Activated naive CD4-positive, alpha-beta T cell treated with anti-CD3 and anti-CD28 coated beads, Interleukin-2, amount 50 U/mL, for 72 hours (primary cell): ENCODE measurements around the gene PRM2. TPM values are rescaled to one million over a fixed set of nuclear protein-coding genes. Genes with fewer than 3 reads are reported as not detected.

Source experiments
- ATAC-seq, 2 donors: fragments of 150-1000 bp; cut with Tn5 transposase; 2 replicates each; pipeline ENCODE4 v1.10.0; 2021; ENCODE audit warnings: mild to moderate bottlenecking in 2 of 2, moderate library complexity in 2 of 2
- DNase-seq, 2 donors: peaks; one replicate each; pipeline ENCODE4 v3.0.0; 2021 to 2022; ENCODE audit warnings: low spot score in 2 of 2
- H3K27ac Mint-ChIP-seq, 2 donors: one replicate each; pipeline ENCODE4 v1.8.0; 2022; ENCODE audit warnings: mild to moderate bottlenecking in 2 of 2, mixed read lengths in 2 of 2
- H3K36me3 Mint-ChIP-seq, 2 donors: one replicate each; pipeline ENCODE4 v1.8.0; 2022; ENCODE audit warnings: mixed read lengths in 2 of 2
- H3K9me3 Mint-ChIP-seq, 2 donors: one replicate each; pipeline ENCODE4 v1.8.0; 2022; ENCODE audit warnings: mixed read lengths in 2 of 2
- total RNA-seq, 2 donors: library from RNA; stranded (reverse); gene quantifications; one replicate each; pipeline ENCODE4 v1.2.3, GENCODE V29; 2022

PRM2 gene
- total RNA-seq, 2 donors from 2014 or later, result not detected

DNA sequence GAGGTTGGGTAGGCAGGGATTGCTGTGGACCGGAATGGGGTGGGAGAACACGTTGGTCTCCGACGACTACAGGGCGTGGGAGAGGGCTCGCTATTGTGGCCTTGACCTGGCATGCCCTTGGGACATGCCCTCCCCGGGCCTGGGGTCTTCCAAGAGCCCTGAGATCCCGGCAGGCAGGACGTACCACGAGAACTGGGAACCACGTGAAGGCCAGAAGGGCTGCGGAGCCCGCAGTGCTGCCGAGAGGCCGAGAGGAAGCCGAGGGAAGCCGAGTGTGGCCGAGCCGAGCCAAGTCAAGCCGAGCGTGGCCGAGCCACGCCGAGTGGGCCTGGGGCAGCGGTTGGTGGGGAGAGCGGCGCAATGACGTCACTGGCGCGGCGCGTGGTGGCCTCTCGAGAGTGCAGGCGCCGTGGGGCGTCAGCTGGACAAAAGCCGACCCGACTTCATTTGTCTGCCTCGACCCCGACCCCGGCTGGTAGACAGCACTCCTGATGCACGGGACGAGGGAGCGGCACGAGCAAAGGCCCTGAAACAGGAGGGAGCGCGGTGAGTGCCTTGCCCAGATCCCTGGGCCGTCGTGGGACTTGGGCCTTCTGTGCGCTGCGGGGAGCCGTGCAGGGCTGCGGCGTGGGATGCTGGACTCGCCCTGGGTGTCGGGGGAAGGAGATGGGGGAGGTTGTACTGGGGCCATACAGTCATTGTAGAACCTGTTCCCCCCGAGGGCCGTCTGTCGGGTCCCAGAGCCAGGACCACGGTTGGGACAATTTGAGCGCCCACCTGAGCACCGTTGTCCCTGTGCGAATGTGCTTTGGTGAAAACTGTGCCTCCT is 26.8 kb downstream of the PRM2 start:
- DNase-seq (no peak), ATAC-seq (no peak)
- Mint-ChIP-seq H3K36me3 (peaks cover 27 to 47% of the 10 kb centered on the region in 2 donors), H3K27ac (peak overlapping the region; percentile 26 to 97), H3K9me3 (no peaks in the 10 kb centered on the region)

- DNase-seq (no peak), ATAC-seq (no peak)
- Mint-ChIP-seq H3K9me3 (no peaks in the 10 kb centered on the region), H3K36me3 (peaks cover 16 to 34% of the 10 kb centered on the region in 2 donors), H3K27ac (peak overlapping the region in 1 of 2 donors; percentile 97)
Measured at GRCh38 chr16:11248133-11248532, 28.1 kb downstream of the PRM2 start.

GRCh38 chr16:11245988-11246387 is 30.3 kb downstream of the PRM2 start:
- DNase-seq (no peak), ATAC-seq (peak; percentile 18 to 64)
- H3K9me3 Mint-ChIP-seq, result no peaks in the 10 kb centered on the region
- H3K36me3 Mint-ChIP-seq, result peaks cover 0 to 18% of the 10 kb centered on the region in 2 donors
- H3K27ac Mint-ChIP-seq, result peak overlapping the region in 1 of 2 donors; percentile 97

DNA sequence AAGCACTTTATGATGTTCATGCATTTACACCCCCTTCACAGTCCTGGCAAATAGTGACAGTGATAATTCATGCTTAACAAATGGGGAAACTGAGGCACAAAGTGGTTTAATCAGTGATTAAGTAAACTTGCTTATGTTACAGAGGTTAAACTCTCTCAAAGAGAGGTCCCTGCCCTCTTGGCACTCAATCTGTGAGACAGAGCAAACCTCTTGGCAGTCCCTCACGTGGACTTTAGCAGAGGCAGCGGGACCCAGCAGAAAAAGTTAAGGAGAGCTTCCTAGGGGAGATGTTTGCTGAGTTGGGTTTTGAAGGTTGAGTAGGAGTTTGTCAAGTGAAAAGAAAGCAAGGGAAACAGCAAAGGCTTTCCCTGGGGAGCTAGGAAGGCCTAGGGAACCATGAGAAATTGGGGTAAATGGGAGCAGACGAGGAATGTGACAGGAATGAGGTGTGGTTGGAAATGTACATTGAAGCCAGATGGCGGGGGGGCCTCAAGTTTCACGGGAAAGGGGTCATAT is 31.0 kb downstream of the PRM2 start:
- DNase-seq (no peak), ATAC-seq (no peak)
- Mint-ChIP-seq H3K36me3 (peaks cover 0 to 11% of the 10 kb centered on the region in 2 donors), H3K27ac (peak overlapping the region in 1 of 2 donors; percentile 97), H3K9me3 (no peaks in the 10 kb centered on the region)

DNA sequence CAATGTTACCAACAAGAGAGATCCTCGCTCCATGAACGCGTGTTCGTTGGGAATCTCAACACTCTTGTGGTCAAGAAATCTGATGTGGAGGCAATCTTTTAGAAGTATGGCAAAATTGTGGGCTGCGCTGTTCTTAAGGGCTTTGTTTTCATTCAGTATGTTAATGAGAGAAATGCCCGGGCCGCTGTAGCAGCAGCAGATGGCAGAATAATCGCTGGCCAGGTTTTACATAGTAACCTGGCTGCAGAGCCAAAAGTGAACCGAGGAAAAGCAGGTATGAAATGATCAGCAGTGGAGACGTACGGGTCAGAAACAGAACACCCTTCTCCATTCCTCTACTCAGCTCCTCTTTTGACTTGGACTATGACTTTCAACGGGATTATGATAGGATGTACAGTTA is 33.6 kb downstream of the PRM2 start:
- Mint-ChIP-seq H3K36me3 (peaks cover 0 to 5% of the 10 kb centered on the region in 2 donors), H3K9me3 (no peaks in the 10 kb centered on the region), H3K27ac (no peak overlapping the region)
- DNase-seq (no peak), ATAC-seq (no peak)

DNA sequence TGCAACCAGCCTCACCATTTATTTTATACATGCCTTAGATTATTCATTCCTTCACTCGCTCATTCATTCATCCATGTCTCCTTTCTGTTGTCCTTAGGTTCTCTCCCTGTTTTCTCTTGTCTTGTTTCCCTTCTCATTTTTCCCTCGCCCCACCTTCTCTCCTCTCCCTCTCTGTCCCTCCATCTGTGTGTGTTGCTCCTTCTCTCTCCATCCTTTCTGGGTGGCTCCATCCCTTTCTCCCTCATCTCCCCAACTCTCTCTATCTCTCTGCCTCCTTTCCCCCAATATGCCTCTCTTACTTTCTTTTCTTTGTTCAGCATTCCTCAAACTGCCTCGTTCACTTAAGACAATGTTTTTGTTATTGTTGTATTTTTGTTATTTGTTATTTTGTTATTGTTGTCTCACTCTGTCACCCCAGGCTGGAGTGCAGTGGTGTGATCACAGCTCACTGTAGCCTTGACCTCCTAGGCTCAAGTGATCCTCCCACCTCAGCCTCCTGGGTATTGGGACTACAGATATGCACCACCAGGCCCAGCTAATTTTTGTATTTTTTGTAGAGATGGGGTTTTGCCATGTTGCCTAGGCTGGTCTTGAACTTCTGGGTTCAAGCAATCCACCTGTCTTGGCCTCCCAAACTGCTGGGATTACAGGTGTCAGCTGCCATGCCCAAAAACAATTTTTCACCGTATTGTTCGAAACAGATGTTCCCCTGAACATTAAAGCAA is 34.6 kb downstream of the PRM2 start:
- DNase-seq (no peak), ATAC-seq (no peak)
- no peak overlapping the region for H3K27ac Mint-ChIP-seq
- no peaks in the 10 kb centered on the region for H3K36me3 Mint-ChIP-seq
- no peaks in the 10 kb centered on the region for H3K9me3 Mint-ChIP-seq

DNA sequence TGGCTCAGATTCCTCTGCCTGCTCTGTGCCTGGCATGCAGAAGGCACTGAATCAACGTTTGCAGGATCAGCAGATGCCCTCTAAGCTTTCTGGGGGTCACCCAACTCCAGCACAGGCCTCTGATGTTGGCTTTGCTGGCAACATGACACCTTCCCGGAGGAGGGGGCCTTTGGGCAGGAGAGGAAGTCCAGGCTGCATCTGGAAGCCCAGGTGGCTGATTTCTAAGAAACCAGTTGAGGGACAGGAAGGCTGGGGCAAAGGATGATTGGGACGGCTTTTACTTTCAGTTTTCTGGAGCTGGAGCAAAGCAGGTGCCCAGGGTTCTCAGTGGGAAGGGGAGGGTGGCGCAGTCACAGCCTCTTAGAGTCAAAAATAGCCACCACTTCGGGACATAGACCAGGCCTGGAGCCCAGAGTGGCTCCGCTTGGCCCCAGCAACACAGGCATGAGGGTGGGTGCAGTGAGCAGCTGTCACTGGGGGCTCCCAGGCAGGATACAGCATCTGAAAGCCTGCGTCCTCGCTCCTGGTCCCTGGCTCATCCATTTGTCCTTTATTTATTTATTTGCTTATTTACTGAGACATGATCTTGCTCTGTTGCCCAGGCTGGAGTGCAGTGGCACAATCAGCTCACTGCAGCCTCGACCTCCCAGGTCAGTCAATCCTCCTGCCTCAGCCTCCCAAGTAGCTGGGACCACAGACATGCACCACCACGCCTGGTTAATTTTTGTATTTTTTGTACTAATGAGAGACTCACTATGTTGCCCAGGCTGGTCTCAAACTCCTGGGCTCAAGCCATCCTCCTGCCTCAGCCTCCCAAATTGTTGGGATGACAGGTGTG is 35.4 kb downstream of the PRM2 start:
- H3K9me3 Mint-ChIP-seq, result no peaks in the 10 kb centered on the region
- H3K36me3 Mint-ChIP-seq, result no peaks in the 10 kb centered on the region
- H3K27ac Mint-ChIP-seq, result peak overlapping the region in 1 of 2 donors; percentile 91
- no peak for DNase-seq
- ATAC-seq, result peak; percentile 47 to 55

GRCh38 chr16:11239644-11240632 is 36.3 kb downstream of the PRM2 start:
- no peaks in the 10 kb centered on the region for H3K9me3 Mint-ChIP-seq
- H3K27ac Mint-ChIP-seq, result peak overlapping the region in 1 of 2 donors; percentile 91
- ATAC-seq (peak in 1 of 2 donors; percentile 30), DNase-seq (no peak)
- no peaks in the 10 kb centered on the region for H3K36me3 Mint-ChIP-seq

DNA sequence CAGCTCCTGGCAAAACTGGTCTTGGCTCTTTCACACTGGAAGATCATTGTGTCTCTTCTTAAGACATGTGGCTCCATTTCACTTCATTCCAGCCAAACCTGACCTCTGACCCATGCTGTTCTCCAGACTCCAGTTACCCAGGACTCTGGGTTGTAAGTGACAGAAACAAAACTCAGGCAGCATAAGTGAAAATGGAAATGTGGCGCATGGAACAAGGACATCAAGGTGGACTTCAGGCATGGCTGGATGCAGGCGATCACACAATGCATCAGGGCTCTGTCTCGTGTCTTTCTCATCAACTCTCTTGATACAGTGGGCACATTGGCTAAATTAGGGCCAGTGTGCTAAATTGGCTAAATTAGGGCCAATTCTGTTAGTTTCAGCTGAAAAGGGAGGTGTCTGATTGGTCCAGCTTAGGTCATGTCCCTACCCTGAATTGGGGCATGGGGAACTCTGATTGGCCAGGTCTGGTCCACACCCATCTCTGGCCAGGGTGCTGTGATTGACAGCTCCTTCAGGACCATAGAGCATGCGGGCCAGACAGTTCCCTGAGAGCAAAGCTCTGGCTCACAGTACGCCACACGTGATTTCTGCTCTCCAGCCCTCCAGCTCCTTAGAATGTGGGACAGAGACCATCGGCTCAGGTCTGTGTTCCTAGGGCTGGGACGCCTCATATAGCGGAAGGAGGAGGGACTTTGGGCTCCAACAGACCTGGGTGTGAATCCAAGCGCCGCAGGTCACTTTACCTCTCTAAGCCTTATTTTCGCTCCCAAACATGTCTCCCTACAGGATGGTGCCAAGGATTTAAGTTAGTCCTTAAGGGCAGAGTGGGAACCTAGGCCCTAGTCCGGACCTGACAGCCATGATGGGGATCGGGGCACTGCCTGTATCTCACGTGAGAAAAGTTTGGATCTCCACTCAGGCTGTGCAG is 37.7 kb downstream of the PRM2 start:
- H3K36me3 Mint-ChIP-seq, result no peaks in the 10 kb centered on the region
- H3K9me3 Mint-ChIP-seq, result no peaks in the 10 kb centered on the region
- ATAC-seq (no peak), DNase-seq (no peak)
- no peak overlapping the region for H3K27ac Mint-ChIP-seq

- H3K27ac Mint-ChIP-seq, result peak overlapping the region in 1 of 2 donors; percentile 79
- no peaks in the 10 kb centered on the region for H3K9me3 Mint-ChIP-seq
- ATAC-seq (no peak), DNase-seq (no peak)
- peaks cover 0 to under 1% of the 10 kb centered on the region in 2 donors for H3K36me3 Mint-ChIP-seq
Measured at GRCh38 chr16:11236461-11237254, 39.6 kb downstream of the PRM2 start.

DNA sequence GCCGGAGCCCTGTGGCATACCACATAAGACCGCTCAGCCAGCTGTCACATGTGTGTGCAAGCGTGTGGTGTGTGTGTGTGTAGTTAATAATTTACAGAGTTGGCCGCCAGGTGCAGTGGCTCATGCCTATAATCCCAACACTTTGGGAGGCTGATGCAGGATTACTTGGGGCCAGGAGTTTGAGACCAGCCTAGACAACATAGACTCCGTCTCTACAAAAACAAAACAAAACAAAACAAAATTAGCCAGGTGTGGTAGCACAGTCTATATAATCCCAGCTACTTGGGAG is 40.6 kb downstream of the PRM2 start:
- peaks cover 0 to 6% of the 10 kb centered on the region in 2 donors for H3K36me3 Mint-ChIP-seq
- H3K9me3 Mint-ChIP-seq, result no peaks in the 10 kb centered on the region
- ATAC-seq (no peak), DNase-seq (no peak)
- H3K27ac Mint-ChIP-seq, result peak overlapping the region in 1 of 2 donors; percentile 100

DNA sequence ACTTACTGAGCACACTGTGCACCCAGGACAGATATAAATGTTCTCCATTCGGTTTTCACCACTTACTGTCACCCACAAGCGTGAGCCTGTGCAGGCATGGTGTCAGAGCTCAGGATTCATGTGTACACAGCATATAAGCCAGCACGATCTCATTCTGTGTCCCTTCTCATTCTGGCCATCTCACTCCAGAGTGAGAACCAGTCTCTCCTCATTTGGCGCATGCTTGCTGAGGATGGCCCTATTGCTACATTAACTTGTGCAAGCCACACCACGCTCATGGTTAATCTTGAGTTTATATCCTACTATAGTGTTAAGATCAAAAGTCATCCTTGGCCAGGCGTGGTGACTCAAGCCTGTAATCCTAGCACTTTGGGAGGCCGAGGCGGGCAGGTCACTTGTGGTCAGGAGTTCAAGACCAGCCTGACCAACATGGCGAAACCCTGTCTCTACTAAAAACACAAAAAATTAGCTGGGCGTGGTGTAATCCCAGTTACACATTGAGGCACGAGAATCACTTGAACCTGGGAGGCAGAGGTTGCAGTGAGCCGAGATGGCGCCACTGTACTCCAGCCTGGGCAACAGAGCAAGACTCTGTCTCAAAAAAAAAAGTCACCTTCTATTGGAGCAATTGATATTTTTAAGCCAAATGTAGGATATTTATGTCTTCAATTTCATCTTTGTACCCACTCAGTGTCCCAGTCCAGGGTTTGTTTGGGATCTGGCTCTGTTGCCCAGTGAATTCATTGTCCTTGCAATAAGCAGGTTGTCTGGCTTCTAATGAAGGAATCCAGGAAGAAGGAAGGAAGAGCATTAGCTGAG is 41.2 kb downstream of the PRM2 start:
- H3K27ac Mint-ChIP-seq, result peak overlapping the region; percentile 51 to 100
- H3K9me3 Mint-ChIP-seq, result no peaks in the 10 kb centered on the region
- ATAC-seq (no peak), DNase-seq (no peak)
- peaks cover 0 to 6% of the 10 kb centered on the region in 2 donors for H3K36me3 Mint-ChIP-seq

- peak overlapping the region; percentile 99 to 100 for H3K27ac Mint-ChIP-seq
- peak; percentile 74 to 87 for DNase-seq
- no peaks in the 10 kb centered on the region for H3K9me3 Mint-ChIP-seq
- ATAC-seq, result peak; percentile 63 to 65
- H3K36me3 Mint-ChIP-seq, result peaks cover 0 to 6% of the 10 kb centered on the region in 2 donors
Measured at GRCh38 chr16:11233727-11234376, 42.4 kb downstream of the PRM2 start.
